Measurements from ENCODE around the gene PLEKHH1. TPM values are rescaled to one million over a fixed set of nuclear protein-coding genes. Genes with fewer than 3 reads are reported as not detected.

Gene PLEKHH1
- polyA plus RNA-seq, 1 donor from 2014 or later: 34.1 TPM

DNA sequence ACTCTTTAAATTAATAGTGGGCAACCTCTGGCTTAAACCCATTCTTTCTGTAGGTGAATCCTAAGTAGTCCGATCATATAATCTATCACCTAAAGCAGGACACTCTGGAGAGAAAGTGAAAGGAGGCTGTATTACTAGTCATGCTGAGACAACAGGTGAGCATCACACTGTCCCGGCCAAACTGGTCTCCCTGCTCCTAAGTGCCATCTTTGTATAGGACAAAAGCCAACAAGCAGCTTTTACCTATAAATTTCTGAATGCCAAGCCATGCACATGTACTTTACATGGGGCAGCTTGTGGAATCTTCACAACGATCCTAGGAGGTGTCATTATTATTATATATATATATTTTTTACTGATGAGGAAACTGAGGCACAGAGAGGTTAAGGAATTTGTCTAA is 18.0 kb downstream of the PLEKHH1 start:
- Histone ChIP-seq H3K27ac (ENCODE audit: low read length) (no peak overlapping the region), H3K9me2 (ENCODE audit: insufficient read depth, low read length) (no peaks in the 10 kb centered on the region), H3K79me2 (replicated peaks; ENCODE audit: insufficient read depth, low read length) (no peaks in the 10 kb centered on the region)

DNA sequence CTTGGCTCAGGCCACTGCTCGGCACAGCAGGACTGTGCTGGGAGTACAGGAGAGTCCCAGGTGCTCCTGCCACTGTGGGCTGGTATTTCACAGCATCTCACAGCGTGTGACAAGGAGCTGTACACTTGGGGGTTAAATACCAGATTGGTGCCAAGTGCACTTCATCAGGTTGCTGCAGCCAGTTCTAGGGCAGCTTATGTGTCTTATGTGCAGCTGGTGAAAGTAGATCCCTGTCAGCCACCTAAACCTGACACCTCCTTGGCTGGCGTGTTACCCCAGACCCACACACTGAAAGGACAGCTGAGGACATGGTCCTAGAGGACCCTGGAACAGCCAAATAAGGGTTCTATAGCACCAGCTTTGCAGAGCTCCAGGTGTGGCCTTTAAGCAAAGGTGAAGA is 18.9 kb downstream of the PLEKHH1 start:
- no peak overlapping the region for H3K27ac ChIP-seq (ENCODE audit: low read length)
- H3K4me2 ChIP-seq (ENCODE audit: low read length): no peak overlapping the region
- peaks cover under 1% of the 10 kb centered on the region for H3K36me3 ChIP-seq (ENCODE audit: insufficient read depth, low read length)
- no peak overlapping the region for H2AFZ ChIP-seq (ENCODE audit: low read depth, low read length)
- H3K9me2 ChIP-seq (ENCODE audit: insufficient read depth, low read length): no peaks in the 10 kb centered on the region
- no peak overlapping the region for H3K4me3 ChIP-seq (ENCODE audit: low read length)
- TF ChIP-seq MXI1 (conservative IDR thresholded peaks at IDR 0.05; ENCODE audit: poor library complexity, severe bottlenecking): no peak
- no peaks in the 10 kb centered on the region for H3F3A ChIP-seq (ENCODE audit: insufficient read depth, low read length, poor library complexity, severe bottlenecking)
- no peaks in the 10 kb centered on the region for H3K79me2 ChIP-seq (replicated peaks; ENCODE audit: insufficient read depth, low read length)
- H3K27me3 ChIP-seq (ENCODE audit: insufficient read depth, low read depth, low read length): no peaks in the 10 kb centered on the region
- H3K9me3 ChIP-seq (ENCODE audit: low read length): no peaks in the 10 kb centered on the region
- H3K9ac ChIP-seq (ENCODE audit: low read length): no peak overlapping the region
- no peaks in the 10 kb centered on the region for H4K20me1 ChIP-seq (ENCODE audit: insufficient read depth)

More for the DNA sequence above, 18.0 kb downstream of the PLEKHH1 start:
- H3K4me2 ChIP-seq (ENCODE audit: low read length): no peak overlapping the region
- no peak overlapping the region for H3K4me3 ChIP-seq (ENCODE audit: low read length)
- no peak overlapping the region for H2AFZ ChIP-seq (ENCODE audit: low read depth, low read length)
- no peaks in the 10 kb centered on the region for H3F3A ChIP-seq (ENCODE audit: insufficient read depth, low read length, poor library complexity, severe bottlenecking)
- no peak overlapping the region for H3K9ac ChIP-seq (ENCODE audit: low read length)
- no peaks in the 10 kb centered on the region for H3K27me3 ChIP-seq (ENCODE audit: insufficient read depth, low read depth, low read length)
- no peaks in the 10 kb centered on the region for H3K36me3 ChIP-seq (ENCODE audit: insufficient read depth, low read length)
- TF ChIP-seq EZH2 (IDR thresholded peaks at IDR 0.05; ENCODE audit: borderline replicate concordance, insufficient read depth, low read length, poor library complexity, severe bottlenecking): no peak
- no peak for TF ChIP-seq EP300 (conservative IDR thresholded peaks at IDR 0.05; ENCODE audit: poor library complexity, severe bottlenecking)
- TF ChIP-seq, protein P1, sequence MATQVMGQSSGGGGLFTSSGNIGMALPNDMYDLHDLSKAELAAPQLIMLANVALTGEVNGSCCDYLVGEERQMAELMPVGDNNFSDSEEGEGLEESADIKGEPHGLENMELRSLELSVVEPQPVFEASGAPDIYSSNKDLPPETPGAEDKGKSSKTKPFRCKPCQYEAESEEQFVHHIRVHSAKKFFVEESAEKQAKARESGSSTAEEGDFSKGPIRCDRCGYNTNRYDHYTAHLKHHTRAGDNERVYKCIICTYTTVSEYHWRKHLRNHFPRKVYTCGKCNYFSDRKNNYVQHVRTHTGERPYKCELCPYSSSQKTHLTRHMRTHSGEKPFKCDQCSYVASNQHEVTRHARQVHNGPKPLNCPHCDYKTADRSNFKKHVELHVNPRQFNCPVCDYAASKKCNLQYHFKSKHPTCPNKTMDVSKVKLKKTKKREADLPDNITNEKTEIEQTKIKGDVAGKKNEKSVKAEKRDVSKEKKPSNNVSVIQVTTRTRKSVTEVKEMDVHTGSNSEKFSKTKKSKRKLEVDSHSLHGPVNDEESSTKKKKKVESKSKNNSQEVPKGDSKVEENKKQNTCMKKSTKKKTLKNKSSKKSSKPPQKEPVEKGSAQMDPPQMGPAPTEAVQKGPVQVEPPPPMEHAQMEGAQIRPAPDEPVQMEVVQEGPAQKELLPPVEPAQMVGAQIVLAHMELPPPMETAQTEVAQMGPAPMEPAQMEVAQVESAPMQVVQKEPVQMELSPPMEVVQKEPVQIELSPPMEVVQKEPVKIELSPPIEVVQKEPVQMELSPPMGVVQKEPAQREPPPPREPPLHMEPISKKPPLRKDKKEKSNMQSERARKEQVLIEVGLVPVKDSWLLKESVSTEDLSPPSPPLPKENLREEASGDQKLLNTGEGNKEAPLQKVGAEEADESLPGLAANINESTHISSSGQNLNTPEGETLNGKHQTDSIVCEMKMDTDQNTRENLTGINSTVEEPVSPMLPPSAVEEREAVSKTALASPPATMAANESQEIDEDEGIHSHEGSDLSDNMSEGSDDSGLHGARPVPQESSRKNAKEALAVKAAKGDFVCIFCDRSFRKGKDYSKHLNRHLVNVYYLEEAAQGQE (IDR thresholded peaks at IDR 0.05; ENCODE audit: borderline replicate concordance): no peak
- no peak for TF ChIP-seq RAD21 (conservative IDR thresholded peaks at IDR 0.05)
- TF ChIP-seq, protein P2, sequence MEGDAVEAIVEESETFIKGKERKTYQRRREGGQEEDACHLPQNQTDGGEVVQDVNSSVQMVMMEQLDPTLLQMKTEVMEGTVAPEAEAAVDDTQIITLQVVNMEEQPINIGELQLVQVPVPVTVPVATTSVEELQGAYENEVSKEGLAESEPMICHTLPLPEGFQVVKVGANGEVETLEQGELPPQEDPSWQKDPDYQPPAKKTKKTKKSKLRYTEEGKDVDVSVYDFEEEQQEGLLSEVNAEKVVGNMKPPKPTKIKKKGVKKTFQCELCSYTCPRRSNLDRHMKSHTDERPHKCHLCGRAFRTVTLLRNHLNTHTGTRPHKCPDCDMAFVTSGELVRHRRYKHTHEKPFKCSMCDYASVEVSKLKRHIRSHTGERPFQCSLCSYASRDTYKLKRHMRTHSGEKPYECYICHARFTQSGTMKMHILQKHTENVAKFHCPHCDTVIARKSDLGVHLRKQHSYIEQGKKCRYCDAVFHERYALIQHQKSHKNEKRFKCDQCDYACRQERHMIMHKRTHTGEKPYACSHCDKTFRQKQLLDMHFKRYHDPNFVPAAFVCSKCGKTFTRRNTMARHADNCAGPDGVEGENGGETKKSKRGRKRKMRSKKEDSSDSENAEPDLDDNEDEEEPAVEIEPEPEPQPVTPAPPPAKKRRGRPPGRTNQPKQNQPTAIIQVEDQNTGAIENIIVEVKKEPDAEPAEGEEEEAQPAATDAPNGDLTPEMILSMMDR (IDR thresholded peaks at IDR 0.05; ENCODE audit: poor library complexity, severe bottlenecking): no peak
- no peak for TF ChIP-seq SMC3 (conservative IDR thresholded peaks at IDR 0.05; ENCODE audit: poor library complexity)
- no peak for TF ChIP-seq MXI1 (conservative IDR thresholded peaks at IDR 0.05; ENCODE audit: poor library complexity, severe bottlenecking)
- TF ChIP-seq TAF1 (IDR thresholded peaks at IDR 0.05; ENCODE audit: low read depth): no peak
- TF ChIP-seq POLR2AphosphoS5 (IDR thresholded peaks at IDR 0.05): no peak
- H3K9me3 ChIP-seq (ENCODE audit: low read length): no peaks in the 10 kb centered on the region
- H4K20me1 ChIP-seq (ENCODE audit: insufficient read depth): no peaks in the 10 kb centered on the region

DNA sequence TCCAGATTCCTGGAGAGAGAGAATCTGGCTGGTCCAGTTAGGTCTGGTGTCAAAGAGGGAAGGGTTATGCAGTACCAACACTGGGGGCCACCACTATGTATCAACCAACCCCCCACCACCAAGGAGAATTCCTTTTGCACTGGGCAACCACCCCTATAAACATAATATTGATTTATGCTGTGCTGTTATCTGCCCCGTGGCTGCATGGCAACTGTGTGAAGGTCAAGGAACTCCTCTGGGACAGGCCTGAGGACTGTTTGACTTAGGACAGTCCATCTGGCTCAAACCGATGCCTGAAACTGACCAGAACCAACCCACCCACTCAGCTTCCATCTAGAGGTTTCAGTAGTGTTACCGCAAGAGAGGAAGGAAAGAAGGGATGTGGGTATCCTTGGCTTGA is 20.5 kb downstream of the PLEKHH1 start:
- Histone ChIP-seq H4K20me1 (ENCODE audit: insufficient read depth) (no peaks in the 10 kb centered on the region), H3K4me2 (ENCODE audit: low read length) (no peak overlapping the region), H3K27ac (ENCODE audit: low read length) (no peak overlapping the region), H3K36me3 (ENCODE audit: insufficient read depth, low read length) (peaks cover 4% of the 10 kb centered on the region), H3K79me2 (replicated peaks; ENCODE audit: insufficient read depth, low read length) (no peaks in the 10 kb centered on the region), H3F3A (ENCODE audit: insufficient read depth, low read length, poor library complexity, severe bottlenecking) (no peaks in the 10 kb centered on the region), H3K9me2 (ENCODE audit: insufficient read depth, low read length) (no peaks in the 10 kb centered on the region), H3K4me3 (ENCODE audit: low read length) (no peak overlapping the region), H2AFZ (ENCODE audit: low read depth, low read length) (no peak overlapping the region), H3K9me3 (ENCODE audit: low read length) (no peaks in the 10 kb centered on the region), H3K9ac (ENCODE audit: low read length) (no peak overlapping the region), H3K27me3 (ENCODE audit: insufficient read depth, low read depth, low read length) (no peaks in the 10 kb centered on the region)
- TF ChIP-seq EZH2 (IDR thresholded peaks at IDR 0.05; ENCODE audit: borderline replicate concordance, insufficient read depth, low read length, poor library complexity, severe bottlenecking) (no peak), SMC3 (conservative IDR thresholded peaks at IDR 0.05; ENCODE audit: poor library complexity) (no peak), MXI1 (conservative IDR thresholded peaks at IDR 0.05; ENCODE audit: poor library complexity, severe bottlenecking) (no peak)
- TF ChIP-seq, protein P2 (IDR thresholded peaks at IDR 0.05; ENCODE audit: poor library complexity, severe bottlenecking): no peak

Data from neural cell (in vitro differentiated cells).